Adipocyte (in vitro differentiated cells): ENCODE results near the gene RAB11FIP4.

Experiments
- DNase-seq: peaks from one replicate; pipeline ENCODE4 v3.0.0-alpha.2; 2015; ENCODE audit warnings: low read depth
- H3K27me3 ChIP-seq: replicated peaks from 2 replicates; pipeline ENCODE4 v1.7.0; 2013; ENCODE audit warnings: mild to moderate bottlenecking, low read length, moderate library complexity; ENCODE audit not compliant: control insufficient read depth, insufficient read depth
- H3K36me3 ChIP-seq: 2 replicates; pipeline ENCODE4 v1.7.0; 2013; ENCODE audit warnings: low read length, mild to moderate bottlenecking, moderate library complexity; ENCODE audit not compliant: control insufficient read depth, insufficient read depth, severe bottlenecking
- H3K4me1 ChIP-seq: 2 replicates; pipeline ENCODE4 v1.7.0; 2013; ENCODE audit warnings: mild to moderate bottlenecking, low read length, moderate library complexity; ENCODE audit not compliant: control insufficient read depth, insufficient read depth
- H3K4me3 ChIP-seq: 2 replicates; pipeline ENCODE4 v1.7.0; 2013; ENCODE audit warnings: mild to moderate bottlenecking, low read length, moderate library complexity
- H3K9ac ChIP-seq: 2 replicates; pipeline ENCODE4 v1.7.0; 2013; ENCODE audit warnings: mild to moderate bottlenecking, low read length, moderate library complexity
- H3K9me3 ChIP-seq: 2 replicates; pipeline ENCODE4 v1.7.0; 2013; ENCODE audit warnings: mild to moderate bottlenecking, low read length, moderate library complexity; ENCODE audit not compliant: control insufficient read depth

The RAB11FIP4 gene

GRCh38 chr17:31579265-31579664 lies 187.8 kb downstream of the RAB11FIP4 start:
- Histone ChIP-seq H3K4me3 (no peak overlapping the region), H3K27me3 (no peaks in the 10 kb centered on the region), H3K9me3 (no peaks in the 10 kb centered on the region), H3K36me3 (peaks cover 62% of the 10 kb centered on the region), H3K4me1 (peaks cover 51% of the 10 kb centered on the region), H3K9ac (peak overlapping the region; percentile 24)
- DNase-seq = peak; percentile 76

- no peak for DNase-seq
- peaks cover 62% of the 10 kb centered on the region for H3K36me3 ChIP-seq
- no peaks in the 10 kb centered on the region for H3K9me3 ChIP-seq
- H3K4me3 ChIP-seq = peak overlapping the region; percentile 45
- H3K9ac ChIP-seq = peak overlapping the region; percentile 75
- peaks cover 52% of the 10 kb centered on the region for H3K4me1 ChIP-seq
- H3K27me3 ChIP-seq = no peaks in the 10 kb centered on the region
Observed at GRCh38 chr17:31580316-31580705, 188.8 kb downstream of the RAB11FIP4 start.

GRCh38 chr17:31580706-31581490 lies 189.4 kb downstream of the RAB11FIP4 start:
- no peaks in the 10 kb centered on the region for H3K9me3 ChIP-seq
- peak; percentile 85 for DNase-seq
- peaks cover 60% of the 10 kb centered on the region for H3K36me3 ChIP-seq
- H3K4me1 ChIP-seq = peaks cover 54% of the 10 kb centered on the region
- H3K4me3 ChIP-seq = peak overlapping the region; percentile 45
- peak overlapping the region; percentile 75 for H3K9ac ChIP-seq
- H3K27me3 ChIP-seq = no peaks in the 10 kb centered on the region

GRCh38 chr17:31581491-31581890 lies 190.0 kb downstream of the RAB11FIP4 start:
- Histone ChIP-seq H3K4me1 (peaks cover 58% of the 10 kb centered on the region), H3K27me3 (no peaks in the 10 kb centered on the region), H3K9me3 (no peaks in the 10 kb centered on the region), H3K9ac (peak overlapping the region; percentile 75), H3K36me3 (peaks cover 60% of the 10 kb centered on the region), H3K4me3 (peak overlapping the region; percentile 17)
- peak; percentile 40 for DNase-seq

GRCh38 chr17:31582151-31582907 lies 190.9 kb downstream of the RAB11FIP4 start:
- peak overlapping the region; percentile 75 for H3K9ac ChIP-seq
- peak overlapping the region; percentile 17 for H3K4me3 ChIP-seq
- DNase-seq = peak; percentile 64
- peaks cover 66% of the 10 kb centered on the region for H3K4me1 ChIP-seq
- H3K27me3 ChIP-seq = no peaks in the 10 kb centered on the region
- H3K9me3 ChIP-seq = no peaks in the 10 kb centered on the region
- peaks cover 62% of the 10 kb centered on the region for H3K36me3 ChIP-seq

GRCh38 chr17:31583772-31584356 lies 192.4 kb downstream of the RAB11FIP4 start:
- Histone ChIP-seq H3K27me3 (no peaks in the 10 kb centered on the region), H3K4me1 (peaks cover 70% of the 10 kb centered on the region), H3K36me3 (peaks cover 58% of the 10 kb centered on the region), H3K9ac (no peak overlapping the region), H3K4me3 (no peak overlapping the region), H3K9me3 (no peaks in the 10 kb centered on the region)
- DNase-seq = no peak

- Histone ChIP-seq H3K4me3 (no peak overlapping the region), H3K9me3 (no peaks in the 10 kb centered on the region), H3K9ac (no peak overlapping the region), H3K36me3 (peaks cover 53% of the 10 kb centered on the region), H3K27me3 (no peaks in the 10 kb centered on the region), H3K4me1 (peaks cover 62% of the 10 kb centered on the region)
- no peak for DNase-seq
Observed at GRCh38 chr17:31584438-31585279, 193.2 kb downstream of the RAB11FIP4 start.

GRCh38 chr17:31585280-31585630 lies 193.8 kb downstream of the RAB11FIP4 start:
- no peak overlapping the region for H3K4me3 ChIP-seq
- H3K27me3 ChIP-seq = no peaks in the 10 kb centered on the region

GRCh38 chr17:31586946-31587345 lies 195.5 kb downstream of the RAB11FIP4 start:
- H3K27me3 ChIP-seq = no peaks in the 10 kb centered on the region
- DNase-seq = no peak
- H3K9ac ChIP-seq = no peak overlapping the region
- no peak overlapping the region for H3K4me3 ChIP-seq
- peaks cover 61% of the 10 kb centered on the region for H3K36me3 ChIP-seq
- H3K9me3 ChIP-seq = no peaks in the 10 kb centered on the region
- H3K4me1 ChIP-seq = peaks cover 39% of the 10 kb centered on the region

More at GRCh38 chr17:31585280-31585630, 193.8 kb downstream of the RAB11FIP4 start:
- no peaks in the 10 kb centered on the region for H3K9me3 ChIP-seq
- peaks cover 56% of the 10 kb centered on the region for H3K4me1 ChIP-seq
- H3K36me3 ChIP-seq = peaks cover 51% of the 10 kb centered on the region
- H3K9ac ChIP-seq = no peak overlapping the region
- DNase-seq = no peak

GRCh38 chr17:31587462-31587861 lies 196.0 kb downstream of the RAB11FIP4 start:
- no peak for DNase-seq
- Histone ChIP-seq H3K9me3 (no peaks in the 10 kb centered on the region), H3K9ac (no peak overlapping the region), H3K27me3 (no peaks in the 10 kb centered on the region), H3K4me3 (no peak overlapping the region), H3K4me1 (peaks cover 34% of the 10 kb centered on the region), H3K36me3 (peaks cover 61% of the 10 kb centered on the region)
